ENCODE data around the gene WIPF1.

Gene WIPF1

GRCh38 chr2:174527959-174528358, 69.6 kb downstream of the WIPF1 start:
- Histone ChIP-seq H3K4me3 (no peak overlapping the region), H3K36me3 (ENCODE audit: insufficient read depth, low read length) (no peaks in the 10 kb centered on the region), H3K9ac (ENCODE audit: insufficient read length) (no peak overlapping the region), H3K27ac (no peak overlapping the region), H3K9me3 (ENCODE audit: low read depth, low read length) (no peaks in the 10 kb centered on the region)
- no peak for DNase-seq (ENCODE audit: low read depth, low spot score)
- no peak for TF ChIP-seq FOXP2 (optimal IDR thresholded peaks at IDR 0.05; ENCODE audit: control extremely low read depth, extremely low read length, insufficient read depth)
- no peak for TF ChIP-seq EZH2 (IDR thresholded peaks at IDR 0.05)
- TF ChIP-seq POLR2AphosphoS5 (IDR thresholded peaks at IDR 0.05; ENCODE audit: borderline replicate concordance, low read depth, low read length) = no peak

- Histone ChIP-seq H3K36me3 (ENCODE audit: insufficient read depth, low read length) (no peaks in the 10 kb centered on the region), H3K4me3 (no peak overlapping the region), H3K9ac (ENCODE audit: insufficient read length) (no peak overlapping the region), H3K27ac (no peak overlapping the region), H3K9me3 (ENCODE audit: low read depth, low read length) (no peaks in the 10 kb centered on the region)
- TF ChIP-seq POLR2AphosphoS5 (IDR thresholded peaks at IDR 0.05; ENCODE audit: borderline replicate concordance, low read depth, low read length) (no peak), FOXP2 (optimal IDR thresholded peaks at IDR 0.05; ENCODE audit: control extremely low read depth, extremely low read length, insufficient read depth) (no peak), EZH2 (IDR thresholded peaks at IDR 0.05) (no peak)
- DNase-seq (ENCODE audit: low read depth, low spot score) = no peak
These were observed 70.4 kb downstream of the WIPF1 start for GRCh38 chr2:174527101-174527721.

- no peak for TF ChIP-seq POLR2AphosphoS5 (IDR thresholded peaks at IDR 0.05; ENCODE audit: borderline replicate concordance, low read depth, low read length)
- TF ChIP-seq EZH2 (IDR thresholded peaks at IDR 0.05) = no peak
- TF ChIP-seq FOXP2 (optimal IDR thresholded peaks at IDR 0.05; ENCODE audit: control extremely low read depth, extremely low read length, insufficient read depth) = no peak
- Histone ChIP-seq H3K9ac (ENCODE audit: insufficient read length) (no peak overlapping the region), H3K4me3 (no peak overlapping the region), H3K27ac (no peak overlapping the region), H3K9me3 (ENCODE audit: low read depth, low read length) (no peaks in the 10 kb centered on the region), H3K36me3 (ENCODE audit: insufficient read depth, low read length) (no peaks in the 10 kb centered on the region)
- DNase-seq (ENCODE audit: low read depth, low spot score) = no peak
These were observed 73.1 kb downstream of the WIPF1 start for GRCh38 chr2:174524527-174524926.

- Histone ChIP-seq H3K36me3 (ENCODE audit: insufficient read depth, low read length) (no peaks in the 10 kb centered on the region), H3K4me3 (no peak overlapping the region), H3K27ac (no peak overlapping the region), H3K9ac (ENCODE audit: insufficient read length) (no peak overlapping the region), H3K9me3 (ENCODE audit: low read depth, low read length) (no peaks in the 10 kb centered on the region)
- no peak for TF ChIP-seq FOXP2 (optimal IDR thresholded peaks at IDR 0.05; ENCODE audit: control extremely low read depth, extremely low read length, insufficient read depth)
- TF ChIP-seq EZH2 (IDR thresholded peaks at IDR 0.05) = no peak
- TF ChIP-seq POLR2AphosphoS5 (IDR thresholded peaks at IDR 0.05; ENCODE audit: borderline replicate concordance, low read depth, low read length) = no peak
- no peak for DNase-seq (ENCODE audit: low read depth, low spot score)
These were observed 75.1 kb downstream of the WIPF1 start for GRCh38 chr2:174522553-174522952.

GRCh38 chr2:174518395-174518794, 79.2 kb downstream of the WIPF1 start:
- TF ChIP-seq POLR2AphosphoS5 (IDR thresholded peaks at IDR 0.05; ENCODE audit: borderline replicate concordance, low read depth, low read length) (no peak), EZH2 (IDR thresholded peaks at IDR 0.05) (no peak), FOXP2 (optimal IDR thresholded peaks at IDR 0.05; ENCODE audit: control extremely low read depth, extremely low read length, insufficient read depth) (no peak)
- Histone ChIP-seq H3K27ac (no peak overlapping the region), H3K4me3 (no peak overlapping the region), H3K9ac (ENCODE audit: insufficient read length) (no peak overlapping the region), H3K9me3 (ENCODE audit: low read depth, low read length) (no peaks in the 10 kb centered on the region), H3K36me3 (ENCODE audit: insufficient read depth, low read length) (no peaks in the 10 kb centered on the region)
- no peak for DNase-seq (ENCODE audit: low read depth, low spot score)

GRCh38 chr2:174516501-174517378, 80.9 kb downstream of the WIPF1 start:
- no peaks in the 10 kb centered on the region for H3K36me3 ChIP-seq (ENCODE audit: insufficient read depth, low read length)
- TF ChIP-seq POLR2AphosphoS5 (IDR thresholded peaks at IDR 0.05; ENCODE audit: borderline replicate concordance, low read depth, low read length) = no peak
- TF ChIP-seq EZH2 (IDR thresholded peaks at IDR 0.05) = no peak
- TF ChIP-seq FOXP2 (optimal IDR thresholded peaks at IDR 0.05; ENCODE audit: control extremely low read depth, extremely low read length, insufficient read depth) = no peak
- no peak for DNase-seq (ENCODE audit: low read depth, low spot score)
- no peak overlapping the region for H3K27ac ChIP-seq
- H3K4me3 ChIP-seq = no peak overlapping the region
- H3K9ac ChIP-seq (ENCODE audit: insufficient read length) = no peak overlapping the region
- peaks cover 4% of the 10 kb centered on the region; the same call in 1 of the 2 replicates for H3K9me3 ChIP-seq (ENCODE audit: low read depth, low read length)

GRCh38 chr2:174512345-174512744, 85.3 kb downstream of the WIPF1 start:
- H3K9ac ChIP-seq (ENCODE audit: insufficient read length) = no peak overlapping the region
- no peaks in the 10 kb centered on the region for H3K36me3 ChIP-seq (ENCODE audit: insufficient read depth, low read length)
- H3K9me3 ChIP-seq (ENCODE audit: low read depth, low read length) = peaks cover 11% of the 10 kb centered on the region; the same call in 1 of the 2 replicates
- no peak overlapping the region for H3K27ac ChIP-seq
- DNase-seq (ENCODE audit: low read depth, low spot score) = no peak
- H3K4me3 ChIP-seq = no peak overlapping the region
- TF ChIP-seq EZH2 (IDR thresholded peaks at IDR 0.05) = no peak
- TF ChIP-seq FOXP2 (optimal IDR thresholded peaks at IDR 0.05; ENCODE audit: control extremely low read depth, extremely low read length, insufficient read depth) = no peak
- no peak for TF ChIP-seq POLR2AphosphoS5 (IDR thresholded peaks at IDR 0.05; ENCODE audit: borderline replicate concordance, low read depth, low read length)

GRCh38 chr2:174511580-174512260, 85.9 kb downstream of the WIPF1 start:
- no peaks in the 10 kb centered on the region for H3K36me3 ChIP-seq (ENCODE audit: insufficient read depth, low read length)
- TF ChIP-seq EZH2 (IDR thresholded peaks at IDR 0.05) = no peak
- no peak for TF ChIP-seq POLR2AphosphoS5 (IDR thresholded peaks at IDR 0.05; ENCODE audit: borderline replicate concordance, low read depth, low read length)
- TF ChIP-seq FOXP2 (optimal IDR thresholded peaks at IDR 0.05; ENCODE audit: control extremely low read depth, extremely low read length, insufficient read depth) = no peak
- H3K27ac ChIP-seq = no peak overlapping the region
- no peak for DNase-seq (ENCODE audit: low read depth, low spot score)
- no peak overlapping the region for H3K9ac ChIP-seq (ENCODE audit: insufficient read length)
- H3K4me3 ChIP-seq = no peak overlapping the region
- peaks cover 11% of the 10 kb centered on the region; the same call in 1 of the 2 replicates for H3K9me3 ChIP-seq (ENCODE audit: low read depth, low read length)

All from SK-N-MC (cell line).